ENCODE results near the gene SDHAF4. TPM values are rescaled to one million over a fixed set of nuclear protein-coding genes. Genes with fewer than 3 reads are reported as not detected.

SDHAF4 gene
- total and polyA plus RNA-seq, 2 of the 13 experiments (the other 11 are each of a cell fraction or from before 2014, with no cell fraction given), result 7.5 to 10.8 TPM

GRCh38 chr6:70552974-70553373 is 13.8 kb upstream of the SDHAF4 start:
- 85% methylated on average over 1 of the region's 1 CpG for WGBS (ENCODE audit: low lambda C conversion rate)
- no peak for ATAC-seq

More at GRCh38 chr6:70552974-70553373, 13.8 kb upstream of the SDHAF4 start:
- H3K36me3 ChIP-seq (replicated peaks in 1 of 2; ENCODE audit: control insufficient read depth in 1 of 2, insufficient read depth in 2 of 2, low read length in 2 of 2), result no peaks in the 10 kb centered on the region
- BruUV-seq (replicated peaks), result no TSS peak
- no peaks in the 10 kb centered on the region for H3K4me1 ChIP-seq (ENCODE audit: insufficient read depth, low read length)
- H3K27me3 ChIP-seq (ENCODE audit: control insufficient read depth in 1 of 2, insufficient read depth in 2 of 2, low read length in 2 of 2), result no peaks in the 10 kb centered on the region
- no peak overlapping the region for H3K27ac ChIP-seq (ENCODE audit: extremely low read length, insufficient read depth, low read length)
- ChIA-PET POLR2A (no interaction called here), CTCF (ENCODE audit: low intra/inter-chr PET ratio, low total read pairs) (no interaction called here)
- no peak overlapping the region for H2AFZ ChIP-seq (ENCODE audit: low read length)
- no peak overlapping the region for H3K4me3 ChIP-seq (replicated peaks in 1 of 3; ENCODE audit: insufficient read depth in 1 of 3, low read depth in 2 of 3, low read length in 3 of 3)
- TF ChIP-seq, protein P1, sequence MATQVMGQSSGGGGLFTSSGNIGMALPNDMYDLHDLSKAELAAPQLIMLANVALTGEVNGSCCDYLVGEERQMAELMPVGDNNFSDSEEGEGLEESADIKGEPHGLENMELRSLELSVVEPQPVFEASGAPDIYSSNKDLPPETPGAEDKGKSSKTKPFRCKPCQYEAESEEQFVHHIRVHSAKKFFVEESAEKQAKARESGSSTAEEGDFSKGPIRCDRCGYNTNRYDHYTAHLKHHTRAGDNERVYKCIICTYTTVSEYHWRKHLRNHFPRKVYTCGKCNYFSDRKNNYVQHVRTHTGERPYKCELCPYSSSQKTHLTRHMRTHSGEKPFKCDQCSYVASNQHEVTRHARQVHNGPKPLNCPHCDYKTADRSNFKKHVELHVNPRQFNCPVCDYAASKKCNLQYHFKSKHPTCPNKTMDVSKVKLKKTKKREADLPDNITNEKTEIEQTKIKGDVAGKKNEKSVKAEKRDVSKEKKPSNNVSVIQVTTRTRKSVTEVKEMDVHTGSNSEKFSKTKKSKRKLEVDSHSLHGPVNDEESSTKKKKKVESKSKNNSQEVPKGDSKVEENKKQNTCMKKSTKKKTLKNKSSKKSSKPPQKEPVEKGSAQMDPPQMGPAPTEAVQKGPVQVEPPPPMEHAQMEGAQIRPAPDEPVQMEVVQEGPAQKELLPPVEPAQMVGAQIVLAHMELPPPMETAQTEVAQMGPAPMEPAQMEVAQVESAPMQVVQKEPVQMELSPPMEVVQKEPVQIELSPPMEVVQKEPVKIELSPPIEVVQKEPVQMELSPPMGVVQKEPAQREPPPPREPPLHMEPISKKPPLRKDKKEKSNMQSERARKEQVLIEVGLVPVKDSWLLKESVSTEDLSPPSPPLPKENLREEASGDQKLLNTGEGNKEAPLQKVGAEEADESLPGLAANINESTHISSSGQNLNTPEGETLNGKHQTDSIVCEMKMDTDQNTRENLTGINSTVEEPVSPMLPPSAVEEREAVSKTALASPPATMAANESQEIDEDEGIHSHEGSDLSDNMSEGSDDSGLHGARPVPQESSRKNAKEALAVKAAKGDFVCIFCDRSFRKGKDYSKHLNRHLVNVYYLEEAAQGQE (IDR thresholded peaks at IDR 0.05; ENCODE audit: borderline replicate concordance in 1 of 2, low read depth in 1 of 2, low read length in 2 of 2), result no peak
- TF ChIP-seq GFI1 (CRISPR knock-in tag; IDR thresholded peaks at IDR 0.05; ENCODE audit: borderline replicate concordance) (no peak), FOXK1 (CRISPR knock-in tag; IDR thresholded peaks at IDR 0.05; ENCODE audit: borderline replicate concordance, low read depth) (no peak), SP5 (CRISPR knock-in tag; IDR thresholded peaks at IDR 0.05; ENCODE audit: borderline replicate concordance, low read depth) (no peak), SRY (CRISPR knock-in tag; IDR thresholded peaks at IDR 0.05) (no peak), NFYB (CRISPR knock-in tag; IDR thresholded peaks at IDR 0.05) (no peak), SRSF4 (IDR thresholded peaks at IDR 0.05; ENCODE audit: low read depth, low read length, poor library complexity, severe bottlenecking) (no peak), SALL2 (CRISPR knock-in tag; IDR thresholded peaks at IDR 0.05) (no peak), ZNF282 (IDR thresholded peaks at IDR 0.05; ENCODE audit: partially characterized antibody) (no peak), PTBP1 (IDR thresholded peaks at IDR 0.05; ENCODE audit: low read depth, low read length, poor library complexity, severe bottlenecking) (no peak), SAP130 (CRISPR knock-in tag; IDR thresholded peaks at IDR 0.05; ENCODE audit: low read depth) (no peak), ZNF33A (CRISPR knock-in tag; IDR thresholded peaks at IDR 0.05; ENCODE audit: borderline replicate concordance) (no peak), ZBTB26 (CRISPR knock-in tag; IDR thresholded peaks at IDR 0.05; ENCODE audit: borderline replicate concordance) (no peak)
- TF ChIP-seq, protein P2, sequence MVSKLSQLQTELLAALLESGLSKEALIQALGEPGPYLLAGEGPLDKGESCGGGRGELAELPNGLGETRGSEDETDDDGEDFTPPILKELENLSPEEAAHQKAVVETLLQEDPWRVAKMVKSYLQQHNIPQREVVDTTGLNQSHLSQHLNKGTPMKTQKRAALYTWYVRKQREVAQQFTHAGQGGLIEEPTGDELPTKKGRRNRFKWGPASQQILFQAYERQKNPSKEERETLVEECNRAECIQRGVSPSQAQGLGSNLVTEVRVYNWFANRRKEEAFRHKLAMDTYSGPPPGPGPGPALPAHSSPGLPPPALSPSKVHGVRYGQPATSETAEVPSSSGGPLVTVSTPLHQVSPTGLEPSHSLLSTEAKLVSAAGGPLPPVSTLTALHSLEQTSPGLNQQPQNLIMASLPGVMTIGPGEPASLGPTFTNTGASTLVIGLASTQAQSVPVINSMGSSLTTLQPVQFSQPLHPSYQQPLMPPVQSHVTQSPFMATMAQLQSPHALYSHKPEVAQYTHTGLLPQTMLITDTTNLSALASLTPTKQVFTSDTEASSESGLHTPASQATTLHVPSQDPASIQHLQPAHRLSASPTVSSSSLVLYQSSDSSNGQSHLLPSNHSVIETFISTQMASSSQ (IDR thresholded peaks at IDR 0.05; ENCODE audit: low read depth), result no peak
- TF ChIP-seq, protein P2 (CRISPR knock-in tag; IDR thresholded peaks at IDR 0.05; ENCODE audit: borderline replicate concordance), result no peak
- TF ChIP-seq, protein P3, sequence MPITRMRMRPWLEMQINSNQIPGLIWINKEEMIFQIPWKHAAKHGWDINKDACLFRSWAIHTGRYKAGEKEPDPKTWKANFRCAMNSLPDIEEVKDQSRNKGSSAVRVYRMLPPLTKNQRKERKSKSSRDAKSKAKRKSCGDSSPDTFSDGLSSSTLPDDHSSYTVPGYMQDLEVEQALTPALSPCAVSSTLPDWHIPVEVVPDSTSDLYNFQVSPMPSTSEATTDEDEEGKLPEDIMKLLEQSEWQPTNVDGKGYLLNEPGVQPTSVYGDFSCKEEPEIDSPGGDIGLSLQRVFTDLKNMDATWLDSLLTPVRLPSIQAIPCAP (CRISPR knock-in tag; IDR thresholded peaks at IDR 0.05; ENCODE audit: low read depth), result no peak
- H4K20me1 ChIP-seq (ENCODE audit: insufficient read depth, low read length), result no peaks in the 10 kb centered on the region
- intact Hi-C loops (cut with micrococcal nuclease; ENCODE audit: unreplicated experiment) (no loop called here), in situ Hi-C loops (cut with HindIII; ENCODE audit: extremely low pct_ligation_motif_present, low pct_unique_long_range_greater_than_20kb) (no loop called here)
- no peak for FAIRE-seq
- no peaks in the 10 kb centered on the region for H3K79me2 ChIP-seq (ENCODE audit: insufficient read depth, low read length)
- H3K9me3 ChIP-seq (ENCODE audit: low read length), result no peaks in the 10 kb centered on the region
- H3K9ac ChIP-seq (ENCODE audit: insufficient read depth, low read depth, low read length), result no peak overlapping the region
- no peak for DNase-seq (ENCODE audit: low spot score)
- no peak overlapping the region for H3K4me2 ChIP-seq (ENCODE audit: low read depth, low read length)

Measured in HepG2 (cell line).